Inferior parietal cortex (tissue), 1 donor: ENCODE data around the gene FBXO41.

ENCODE experiments used
- DNase-seq: peaks from one replicate; pipeline ENCODE4 v3.0.0-alpha.2; 2016; ENCODE audit errors: extremely low spot score

FBXO41 gene

DNA sequence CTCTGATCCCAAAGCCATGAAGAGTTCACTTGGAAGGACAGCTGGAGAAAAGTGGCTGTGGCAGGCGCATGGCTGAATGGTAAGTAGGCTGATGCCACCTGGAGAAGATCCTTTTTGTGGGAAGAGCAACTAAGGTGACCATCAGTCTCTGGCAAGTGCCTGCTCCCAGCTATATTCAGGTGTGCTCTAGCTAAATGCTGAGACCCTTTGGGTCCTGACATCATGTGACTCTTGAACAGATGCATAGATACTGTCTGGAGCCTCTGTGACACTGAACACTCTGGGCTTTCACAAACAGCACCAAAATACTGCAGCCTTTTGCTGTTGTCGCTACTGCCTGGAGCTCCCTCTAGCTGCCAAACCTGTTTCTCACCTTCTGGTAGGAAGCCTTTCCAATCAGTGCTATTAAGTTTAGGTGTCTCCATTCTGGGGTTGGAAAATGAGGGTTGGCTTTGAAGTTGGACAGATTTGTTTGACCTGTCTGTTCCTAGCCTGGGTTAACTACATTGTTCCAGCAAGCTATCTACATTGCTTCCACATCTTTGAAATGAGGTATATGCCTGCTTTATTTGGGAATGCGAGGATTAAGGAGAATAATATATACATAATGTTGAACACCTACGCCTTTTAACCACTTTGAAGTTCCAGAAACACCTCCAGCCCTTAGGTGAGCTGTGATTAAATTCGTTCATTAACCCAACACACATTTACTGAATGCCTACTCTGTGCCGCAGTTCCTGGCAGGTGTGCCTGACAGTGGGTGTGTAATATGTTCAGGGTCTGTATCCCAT lies 6.0 kb upstream of the FBXO41 start:
- peak; percentile 75 for DNase-seq

DNA sequence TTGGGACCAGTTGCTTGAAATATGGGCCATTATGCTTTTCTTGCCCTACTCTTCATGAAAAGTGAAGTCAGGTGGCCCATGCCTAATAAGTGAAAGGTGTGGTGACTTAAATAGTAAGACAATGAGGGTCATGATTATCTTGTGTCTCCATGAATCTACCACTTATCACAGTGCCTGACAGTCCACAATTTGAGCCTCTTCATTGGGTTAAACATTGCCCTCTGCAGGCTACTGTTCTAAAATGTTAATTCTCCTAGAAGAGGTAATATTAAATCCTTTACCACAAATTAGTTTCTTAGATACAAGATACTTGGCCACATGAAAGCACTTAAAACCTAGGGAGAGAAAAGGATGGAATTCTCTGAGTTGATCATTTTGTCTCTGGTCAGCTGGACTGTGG lies 5.0 kb upstream of the FBXO41 start:
- DNase-seq: no peak

DNA sequence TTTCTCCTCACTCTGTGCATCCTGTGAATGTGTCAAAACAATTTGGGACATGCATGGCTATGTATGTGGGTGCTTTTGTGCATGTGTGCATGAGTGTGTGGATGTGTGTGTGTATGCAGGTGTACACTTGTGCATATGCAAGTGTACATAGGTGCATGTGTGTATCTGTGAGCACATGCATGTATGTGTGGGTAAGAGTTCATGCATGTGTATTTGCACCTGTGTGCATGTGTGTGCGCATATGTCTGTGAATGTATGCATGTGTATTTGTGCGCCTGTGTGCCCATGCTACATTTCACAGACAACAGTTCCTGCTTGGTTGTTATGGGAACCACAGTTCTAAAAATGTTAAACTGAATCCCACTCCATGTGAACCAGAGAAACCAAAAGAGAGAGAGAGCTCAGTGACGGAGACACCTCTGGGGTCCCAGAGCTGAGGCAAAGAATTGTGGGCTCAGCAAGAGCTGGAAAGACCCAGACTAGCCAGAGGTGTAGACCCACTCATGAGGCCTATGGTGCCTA lies 1.9 kb upstream of the FBXO41 start:
- DNase-seq: no peak

DNA sequence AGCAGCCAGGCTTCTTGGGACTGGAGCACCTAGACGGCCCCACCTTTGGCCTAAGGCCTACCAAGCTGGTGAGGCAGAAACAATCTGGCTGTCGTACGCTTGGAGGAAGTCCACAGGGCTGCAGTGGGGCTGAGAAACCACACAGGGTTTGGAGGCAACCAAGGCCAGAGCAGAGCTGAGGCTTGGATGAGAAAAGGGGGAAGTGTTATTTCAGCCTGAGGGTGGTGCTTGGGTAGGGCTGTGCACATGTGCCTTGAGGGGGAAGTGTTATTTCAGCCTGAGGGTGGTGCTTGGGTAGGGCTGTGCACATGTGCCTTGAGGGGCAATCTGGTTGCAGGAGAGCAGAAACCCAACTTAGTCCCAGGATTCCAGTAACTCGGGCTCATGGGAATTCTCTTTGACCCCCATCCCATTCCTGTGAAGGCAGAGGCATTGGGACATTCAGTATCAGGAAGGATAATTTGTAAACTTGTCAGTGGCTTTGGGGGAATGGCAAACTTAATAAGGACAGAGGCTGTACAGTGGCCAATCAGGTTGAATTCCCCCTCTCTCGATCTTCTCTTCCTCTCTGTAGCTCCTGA lies 971 bp upstream of the FBXO41 start:
- no peak for DNase-seq

DNA sequence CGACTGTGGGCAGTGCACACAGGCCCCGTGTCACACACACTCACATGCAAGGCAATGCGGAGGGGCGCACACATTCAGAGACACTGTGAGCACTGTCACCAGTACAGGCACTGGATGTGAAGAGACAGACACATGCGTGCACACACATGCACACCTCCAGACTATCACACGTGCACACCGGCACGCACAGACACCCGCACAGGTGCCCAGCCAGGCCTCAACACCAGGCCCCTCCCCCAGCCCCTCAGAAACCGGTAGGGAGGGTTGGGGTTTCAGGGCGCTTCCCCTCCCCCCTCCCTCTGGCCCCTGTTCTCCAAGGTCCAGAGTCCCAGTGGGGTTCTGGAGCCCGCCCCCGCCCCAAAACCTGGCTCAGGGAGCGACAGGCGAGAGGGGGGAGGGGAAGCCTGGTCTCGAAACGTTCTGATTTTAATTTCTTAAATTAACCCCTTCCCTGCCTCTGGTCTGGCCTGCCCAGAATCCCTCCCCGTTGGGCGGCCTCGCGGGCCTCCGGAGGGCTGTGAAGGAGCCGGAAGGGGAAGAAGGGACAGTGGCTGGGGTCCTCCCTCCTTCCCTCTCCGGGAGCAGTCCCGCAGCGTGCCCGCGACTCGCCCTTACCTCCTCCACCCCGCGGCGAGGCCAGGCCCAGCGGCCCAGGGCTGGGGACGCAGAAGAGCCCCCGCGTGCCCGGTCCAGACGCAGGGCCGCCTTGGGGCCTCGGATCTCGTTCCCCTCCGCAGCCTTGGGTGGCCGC lies 558 bp downstream of the FBXO41 start:
- DNase-seq: no peak

DNA sequence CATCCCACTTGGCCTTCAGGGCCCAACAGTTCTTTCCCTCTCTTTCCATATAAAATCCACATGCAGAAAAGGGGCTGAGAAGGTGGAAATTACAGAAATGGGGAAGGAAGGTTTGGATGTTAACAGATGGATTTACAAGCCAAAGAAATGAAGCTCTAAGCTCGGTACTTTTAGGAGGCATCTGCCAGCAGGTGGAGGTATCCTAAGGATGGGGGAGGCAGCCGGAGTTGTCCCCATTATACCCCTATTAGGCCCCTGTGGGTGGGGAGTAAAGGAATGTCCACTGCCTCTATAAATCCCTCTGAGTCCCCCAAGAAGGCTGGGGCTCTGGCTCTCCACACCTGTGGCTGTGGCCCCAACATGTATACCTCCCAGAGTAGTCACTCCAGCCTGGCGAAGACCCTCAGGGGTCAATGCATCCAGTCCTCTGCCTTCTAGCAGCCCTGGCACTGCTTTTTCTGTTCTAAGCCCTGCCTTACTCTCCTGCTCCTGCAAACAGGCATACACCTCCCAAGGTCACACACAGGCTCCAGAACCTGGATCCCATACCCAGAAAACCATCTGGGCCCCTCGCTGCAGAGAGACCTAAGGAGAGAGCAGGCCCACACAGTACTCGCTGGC lies 1.2 kb downstream of the FBXO41 start:
- DNase-seq: no peak

DNA sequence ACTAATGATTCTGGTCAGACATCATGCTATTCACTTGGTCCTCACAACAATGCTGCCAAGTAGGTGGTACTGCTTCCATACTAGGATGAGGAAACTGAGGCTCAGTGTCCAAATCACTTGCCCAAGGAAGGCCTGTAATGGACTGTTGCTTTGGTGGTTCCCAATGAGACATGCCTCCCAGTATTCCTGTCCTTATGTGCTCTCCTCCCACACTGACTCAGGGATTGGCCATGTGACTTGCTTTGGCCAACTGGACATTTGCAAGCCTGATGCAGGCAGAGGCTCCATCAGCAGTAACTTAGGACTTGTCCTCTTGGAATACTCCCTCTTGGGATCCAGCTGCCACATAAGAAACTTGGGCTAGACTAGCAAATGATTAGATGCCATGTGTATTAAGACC lies 3.0 kb downstream of the FBXO41 start:
- DNase-seq: no peak

DNA sequence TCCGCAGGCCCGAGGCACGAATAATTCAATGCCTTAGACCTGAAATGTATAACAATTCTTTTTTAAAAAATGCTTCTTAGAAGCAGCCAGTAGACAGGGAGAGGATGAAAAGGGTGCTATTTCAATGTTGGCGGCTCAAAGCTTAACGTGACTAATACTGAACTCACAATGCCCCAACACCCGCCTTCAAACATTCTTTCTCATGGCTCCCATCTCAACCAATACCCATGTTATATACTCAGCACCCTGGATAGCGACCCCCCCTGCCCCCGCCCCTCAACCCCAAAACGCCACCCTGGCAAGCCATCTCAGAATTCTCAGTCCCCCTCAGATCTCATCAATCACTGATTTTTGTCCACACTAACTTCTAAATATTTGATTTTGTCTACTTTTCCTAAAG lies 4.4 kb downstream of the FBXO41 start:
- no peak for DNase-seq

DNA sequence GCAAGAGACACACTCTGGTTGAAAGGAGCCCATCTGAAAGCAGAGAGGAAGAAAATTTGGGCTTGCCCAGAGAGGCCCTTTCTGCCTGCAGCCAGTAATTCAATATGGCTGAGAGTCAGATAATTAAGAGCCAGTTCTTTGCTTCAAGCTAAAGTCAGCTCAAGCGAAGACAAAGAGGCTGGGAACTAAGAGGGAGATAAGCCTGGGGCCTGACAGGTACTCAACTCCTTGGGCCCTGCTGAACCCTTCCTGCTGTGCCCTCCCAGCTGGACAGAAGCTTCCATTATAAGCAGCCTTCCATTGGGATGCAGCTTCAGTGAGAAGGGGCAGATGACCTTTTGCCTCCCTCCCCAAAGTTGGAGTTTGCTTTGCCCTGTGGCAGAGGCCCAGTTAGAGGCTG lies 12.0 kb downstream of the FBXO41 start:
- no peak for DNase-seq

DNA sequence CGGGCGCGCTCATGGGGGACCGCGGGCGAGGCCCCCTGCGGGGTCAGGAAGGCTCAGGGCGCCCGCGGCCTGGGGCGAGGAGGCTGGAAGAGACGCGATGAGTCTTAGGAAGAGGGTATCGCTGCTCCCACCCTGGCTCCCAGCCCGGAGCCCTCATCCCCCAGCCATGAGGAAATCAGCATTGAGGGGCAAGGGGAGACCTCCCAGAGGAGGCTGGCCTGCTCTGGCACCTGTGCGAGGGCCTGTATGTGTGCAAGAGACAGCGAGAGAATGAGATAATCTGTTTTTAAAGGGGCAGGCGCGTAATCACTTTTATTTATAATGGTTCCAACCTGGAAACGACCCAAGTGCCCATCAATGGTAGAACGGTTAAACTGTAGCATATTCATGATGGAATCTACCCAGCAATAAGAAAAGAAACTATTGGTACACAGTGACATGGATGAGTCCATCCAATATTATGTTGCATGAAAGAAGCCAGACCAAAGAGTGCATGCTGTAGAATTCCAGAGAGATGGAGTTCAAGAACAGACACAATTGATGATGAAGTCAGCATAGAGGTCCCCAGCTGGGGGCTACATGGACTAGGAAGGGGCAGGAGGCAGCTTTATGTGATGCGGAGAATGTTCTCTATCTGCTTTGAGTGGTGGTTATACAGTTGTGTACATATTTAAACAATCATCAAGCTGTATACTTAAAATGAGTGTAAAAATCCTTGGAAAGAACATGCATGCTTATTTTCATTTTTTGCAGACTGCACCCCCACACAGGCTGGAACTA lies 14.4 kb downstream of the FBXO41 start:
- no peak for DNase-seq

DNA sequence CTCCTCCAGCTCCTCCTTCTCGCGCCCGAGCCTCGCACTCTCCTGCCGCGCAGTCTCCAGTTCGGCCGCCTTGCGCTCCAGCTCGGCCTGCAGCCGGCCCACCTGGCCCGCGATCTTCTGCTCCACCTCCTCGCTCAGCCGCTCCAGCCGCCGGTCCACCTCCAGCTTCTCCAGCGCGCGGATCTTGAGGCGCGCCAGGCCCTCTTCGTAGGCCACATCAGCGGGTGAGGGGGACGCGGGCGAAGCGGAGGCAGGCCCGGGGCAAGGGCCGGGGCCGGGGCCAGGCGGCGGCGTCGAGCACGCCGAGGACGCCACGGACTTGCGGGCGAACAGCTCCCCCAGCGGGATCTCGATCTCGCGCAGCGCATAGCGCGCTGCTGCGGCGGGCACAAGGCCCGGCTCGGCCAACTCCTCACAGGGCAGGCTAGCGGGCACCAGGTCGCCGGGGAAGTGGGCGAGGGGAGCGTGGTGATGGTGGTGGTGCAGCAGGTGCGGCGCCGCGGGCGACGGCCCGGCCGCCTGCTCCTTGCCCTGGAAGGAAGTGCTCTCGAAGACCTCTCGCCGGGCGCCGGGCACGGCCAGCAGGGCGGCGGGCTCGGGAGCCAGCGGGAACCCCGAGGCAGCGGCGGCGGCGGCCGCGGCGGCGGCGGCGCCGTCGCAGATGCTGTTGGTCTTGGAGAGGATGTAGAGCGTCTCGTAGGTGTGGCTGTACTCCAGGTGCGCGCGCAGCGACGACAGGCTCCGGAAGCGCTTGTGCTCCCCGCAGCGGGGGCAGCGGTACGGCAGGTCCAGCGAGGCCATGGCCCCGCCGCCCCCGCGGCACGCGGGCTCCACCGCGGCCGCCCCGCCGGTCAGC lies 15.2 kb downstream of the FBXO41 start:
- DNase-seq: no peak

DNA sequence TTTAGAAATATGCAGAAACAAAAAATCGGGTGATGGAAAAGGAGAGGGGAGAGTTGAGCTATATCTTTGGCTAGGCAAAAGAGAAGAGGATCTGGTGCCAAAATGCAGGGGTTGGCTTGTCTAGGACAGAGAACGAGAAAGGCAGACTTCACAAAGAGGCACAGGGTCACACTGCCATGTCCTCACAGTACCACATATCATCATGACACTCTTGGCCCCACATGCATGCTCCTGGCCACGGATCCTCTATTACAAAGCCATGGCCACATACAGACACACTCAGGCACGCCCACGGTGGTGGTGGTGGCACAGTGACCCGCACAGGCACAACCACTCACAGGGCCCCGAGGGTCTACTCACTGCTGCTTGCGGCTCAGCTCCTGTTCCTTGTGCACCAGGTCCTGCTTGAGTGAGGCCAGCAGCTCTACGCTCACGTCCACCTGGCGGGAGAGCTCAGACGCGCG lies 15.9 kb downstream of the FBXO41 start:
- no peak for DNase-seq

DNA sequence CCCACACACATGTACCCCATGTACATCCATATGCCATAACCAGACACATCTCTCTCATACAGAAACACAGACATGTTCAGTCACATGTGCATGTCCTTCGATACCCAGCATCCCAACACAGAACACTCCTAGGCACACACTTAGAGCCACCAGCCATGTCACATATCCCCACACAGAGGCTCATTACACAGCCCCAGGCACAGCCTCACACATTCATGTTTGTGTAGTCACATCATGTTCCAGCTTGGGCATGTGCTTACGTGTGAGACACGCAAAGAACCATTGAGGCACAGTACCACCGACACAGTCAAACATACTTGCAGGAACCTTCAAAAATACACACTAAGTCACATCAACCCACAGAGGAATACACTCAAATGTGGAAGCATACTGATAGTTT lies 17.3 kb downstream of the FBXO41 start:
- DNase-seq: no peak

DNA sequence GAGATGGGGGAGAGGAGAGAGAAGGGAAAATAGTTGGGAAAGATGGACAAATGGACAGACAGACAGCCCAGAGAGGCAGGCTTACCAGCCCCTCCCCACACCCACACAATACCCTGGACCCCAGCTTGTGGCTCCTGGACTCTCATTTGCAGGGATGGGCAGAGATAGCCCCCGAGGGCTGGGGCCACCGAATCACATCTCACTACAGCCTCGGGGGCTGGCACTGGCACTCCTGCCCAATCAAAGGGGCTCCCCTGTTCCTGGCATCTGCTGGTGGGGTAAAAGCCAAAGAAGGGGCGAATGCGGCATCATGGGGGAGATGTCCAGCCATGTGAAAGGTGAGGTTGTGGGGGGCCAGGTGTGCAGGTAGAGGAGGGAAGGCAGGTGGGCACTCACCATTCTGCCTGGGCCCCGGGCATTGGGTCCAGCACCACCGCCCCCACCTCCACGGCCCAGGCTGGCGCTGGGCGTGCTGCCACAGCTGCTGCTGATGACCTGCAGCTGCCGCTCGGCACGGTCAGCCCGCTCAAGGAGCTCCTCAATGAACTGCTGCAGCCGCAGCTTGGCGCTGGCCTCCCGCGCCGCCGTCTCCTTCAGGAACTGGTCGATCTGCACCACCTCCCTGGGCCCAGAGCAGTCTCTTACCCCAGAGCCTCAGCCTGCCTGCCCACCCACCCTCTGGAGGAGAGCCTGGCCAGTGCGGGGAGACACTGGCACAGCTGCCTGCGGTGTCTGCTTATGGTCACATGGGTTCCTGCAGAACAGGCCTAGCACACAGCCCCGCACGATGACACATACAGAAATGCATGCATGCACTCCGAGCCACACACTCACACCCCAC lies 18.0 kb downstream of the FBXO41 start:
- no peak for DNase-seq

DNA sequence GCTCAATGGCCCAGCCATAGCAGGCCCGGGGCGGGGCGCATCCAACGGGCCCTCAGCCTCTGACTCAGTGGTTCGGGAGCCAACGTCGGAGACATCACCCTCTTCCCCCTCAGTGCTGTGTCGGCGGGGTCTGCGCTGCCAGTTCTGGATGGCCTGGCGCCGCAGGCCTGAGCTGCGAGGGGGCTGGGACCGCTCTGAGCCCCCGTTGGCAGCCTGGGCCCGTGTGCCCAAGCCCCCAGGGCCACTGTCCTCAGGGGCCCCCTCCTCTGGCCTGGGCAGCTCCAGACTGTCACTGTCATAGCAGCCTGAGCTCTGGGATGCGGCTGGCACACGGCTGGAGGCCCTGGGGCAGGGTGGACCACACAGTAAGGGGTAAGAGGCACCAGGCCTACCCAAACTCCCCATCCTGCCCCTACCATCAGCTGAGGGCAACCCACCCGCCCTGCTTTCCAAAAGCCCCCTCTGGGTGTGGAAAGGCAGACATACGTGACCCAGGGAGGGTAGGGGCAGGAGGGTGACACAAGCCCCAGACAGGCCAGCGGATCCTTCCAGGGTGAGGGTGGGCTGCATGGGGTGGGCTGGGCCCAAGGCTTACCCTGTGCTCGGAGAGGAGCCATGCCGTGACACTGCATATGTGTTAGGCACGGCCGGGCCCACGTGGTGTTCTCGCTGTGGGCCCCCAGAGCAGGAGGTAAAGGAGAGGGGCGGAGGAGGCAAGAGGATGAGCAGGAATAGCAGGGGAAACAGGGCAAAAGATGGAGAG lies 18.8 kb downstream of the FBXO41 start:
- DNase-seq: no peak

DNA sequence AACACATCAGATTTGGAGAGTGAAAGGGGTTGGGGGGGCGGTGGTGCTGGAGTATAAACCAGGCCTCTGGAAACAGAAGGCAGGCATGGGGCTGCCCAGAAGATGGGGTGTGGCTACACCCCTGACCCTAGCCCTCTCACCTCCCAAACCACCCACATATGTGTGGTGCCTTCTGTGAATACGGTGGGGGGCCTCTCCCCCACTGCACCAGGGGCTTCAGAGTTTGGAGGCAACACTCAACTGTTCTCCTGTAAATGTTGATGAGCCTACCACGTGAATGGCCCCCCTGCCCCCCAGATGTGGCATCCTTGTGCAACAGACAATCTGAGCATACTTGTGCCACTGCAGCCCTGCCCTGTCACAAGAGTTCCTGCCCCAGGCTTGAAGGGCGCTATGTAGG lies 19.5 kb downstream of the FBXO41 start:
- DNase-seq: no peak

DNA sequence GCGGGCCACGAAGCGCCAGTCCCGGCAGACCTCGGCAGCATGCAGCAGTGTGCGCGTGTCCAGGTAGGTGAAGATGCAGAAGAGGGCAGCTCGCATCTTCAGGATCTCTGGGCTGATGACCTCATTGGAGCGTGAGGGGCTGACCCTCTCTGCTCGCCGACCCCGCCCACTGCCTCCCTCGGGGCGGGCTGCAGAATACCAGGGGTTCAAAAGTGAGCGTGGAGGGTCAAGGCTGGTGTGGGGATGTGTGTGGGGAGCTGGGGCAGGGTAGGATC lies 20.0 kb downstream of the FBXO41 start:
- DNase-seq: no peak

DNA sequence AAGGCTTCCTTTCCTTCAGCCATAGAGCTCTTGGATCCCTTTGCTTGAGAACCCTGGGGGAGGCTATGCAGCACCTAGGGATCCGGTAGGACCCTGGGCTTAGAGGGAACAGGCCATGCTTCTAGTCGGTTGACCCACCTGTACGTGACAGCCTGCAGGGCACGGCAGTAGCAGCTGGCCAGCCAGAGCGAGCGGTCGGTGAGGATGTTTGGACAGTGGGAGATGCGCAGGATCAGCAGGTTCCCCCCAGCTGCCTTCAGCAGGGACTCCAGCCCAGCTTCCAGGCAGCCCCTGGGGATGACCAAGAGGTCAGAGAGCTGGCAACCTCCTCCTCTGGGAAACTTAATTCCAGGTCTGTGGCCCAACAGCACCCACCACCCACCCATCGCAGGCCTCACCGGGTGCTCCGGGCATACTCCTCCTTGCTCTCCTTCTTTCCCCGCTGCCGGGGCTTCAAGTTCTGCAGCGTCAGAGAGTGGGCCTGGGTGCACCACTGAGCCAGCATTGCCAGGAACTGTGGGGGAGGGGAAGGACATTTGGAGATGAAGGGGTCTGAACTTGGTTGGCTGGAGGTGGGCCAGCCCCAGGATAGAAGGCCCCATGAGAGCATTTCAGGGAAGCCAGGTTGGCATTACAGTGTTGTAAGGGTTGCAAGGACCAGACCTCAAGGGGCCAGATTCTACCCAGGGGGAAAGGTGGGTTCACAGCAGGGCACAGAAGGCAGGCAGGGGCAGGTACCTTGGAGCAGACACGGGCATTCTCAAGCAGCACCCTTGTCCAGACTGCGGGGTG lies 20.5 kb downstream of the FBXO41 start:
- DNase-seq: no peak
